NCI-H2227 (cell line): ENCODE data around the gene ALG6.

ENCODE experiments used
- DNase-seq: peaks from one replicate; lab custom pipeline; 2025; ENCODE audit not compliant: unreplicated experiment; lab: John Stamatoyannopoulos, UW

ALG6 gene

GRCh38 chr1:63367215-63368103 lies at the start of gene ALG6:
Gene ALG6 (plus strand): TSS chr1:63367627. CDS start chr1:63370978, 3,351 bp downstream.
- peak; percentile 98 for DNase-seq

- peak; percentile 33 for DNase-seq
Observed at GRCh38 chr1:63317817-63318152, 49.6 kb upstream of the ALG6 start.

GRCh38 chr1:63318201-63318979 lies 49.0 kb upstream of the ALG6 start:
- DNase-seq: no peak

- DNase-seq: no peak
Observed at GRCh38 chr1:63319046-63320021, 48.1 kb upstream of the ALG6 start.

GRCh38 chr1:63320022-63320721 lies 47.3 kb upstream of the ALG6 start:
- DNase-seq: no peak

GRCh38 chr1:63321066-63321784 lies 46.2 kb upstream of the ALG6 start:
- DNase-seq: no peak

- DNase-seq: no peak
Observed at GRCh38 chr1:63321785-63322113, 45.7 kb upstream of the ALG6 start.

- DNase-seq: peak; percentile 59
Observed at GRCh38 chr1:63322114-63322943, 45.1 kb upstream of the ALG6 start, which contains the start of gene FOXD3. Gene FOXD3 (plus strand): TSS chr1:63322567. CDS start chr1:63323059, 492 bp downstream.

- peak; percentile 57 for DNase-seq
Observed at GRCh38 chr1:63322944-63323864, 44.2 kb upstream of the ALG6 start.

GRCh38 chr1:63323865-63324778 lies 43.3 kb upstream of the ALG6 start:
- DNase-seq: peak; percentile 18

- DNase-seq: no peak
Observed at GRCh38 chr1:63324779-63325119, 42.7 kb upstream of the ALG6 start.

GRCh38 chr1:63325279-63325985 lies 42.0 kb upstream of the ALG6 start:
- DNase-seq: no peak

- no peak for DNase-seq
Observed at GRCh38 chr1:63326106-63326472, 41.3 kb upstream of the ALG6 start.

- DNase-seq: peak; percentile 36
Observed at GRCh38 chr1:63326473-63327380, 40.7 kb upstream of the ALG6 start.

- peak; percentile 68 for DNase-seq
Observed at GRCh38 chr1:63327417-63328054, 39.9 kb upstream of the ALG6 start.
